Measurements from ENCODE around the gene SPTBN1.

The SPTBN1 gene

DNA sequence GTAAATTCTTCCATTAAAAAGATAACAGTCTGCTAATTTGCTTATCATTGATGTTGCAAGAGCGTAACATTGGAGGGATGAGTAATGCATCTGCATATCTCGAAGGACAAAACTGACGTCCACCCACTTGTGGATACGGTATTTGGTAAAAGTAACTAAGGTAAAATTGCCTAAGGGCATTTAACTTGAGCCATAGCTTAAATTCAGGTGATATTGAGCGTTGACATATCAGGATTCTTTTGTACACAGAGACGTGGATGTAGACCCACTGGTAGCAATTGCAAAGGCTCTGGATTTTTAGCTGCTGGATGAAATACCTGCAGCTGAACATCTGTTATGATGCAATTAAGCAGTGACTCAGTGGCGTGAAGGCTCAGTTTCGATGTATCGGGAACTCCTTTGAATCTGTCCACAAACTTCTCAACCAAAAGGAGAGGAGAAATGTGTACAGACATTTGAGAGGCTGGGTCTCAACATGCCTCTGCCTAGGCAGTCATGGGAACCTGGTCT is 119.3 kb downstream of the SPTBN1 start:
- DNase-seq (ENCODE audit: extremely low spot score), result no peak
- TF ChIP-seq ZNF384 (IDR thresholded peaks at IDR 0.05) (no peak), FOXK2 (IDR thresholded peaks at IDR 0.05) (no peak), FOXA1 (IDR thresholded peaks at IDR 0.05) (no peak), SP1 (IDR thresholded peaks at IDR 0.05) (no peak), SUZ12 (IDR thresholded peaks at IDR 0.05) (no peak), L3MBTL2 (conservative IDR thresholded peaks at IDR 0.05) (no peak), BHLHE40 (IDR thresholded peaks at IDR 0.05; ENCODE audit: borderline replicate concordance) (no peak), CTBP1 (IDR thresholded peaks at IDR 0.05; ENCODE audit: borderline replicate concordance) (no peak), TARDBP (IDR thresholded peaks at IDR 0.05) (no peak), ELF4 (IDR thresholded peaks at IDR 0.05) (no peak)
- ChIA-PET POLR2A (interaction anchor here (7.0 kb wide), 1 partner anchor 17 kb away, joined by 66 read pairs; no protein-coding TSS in a partner anchor), CTCF (no interaction called here)

DNA sequence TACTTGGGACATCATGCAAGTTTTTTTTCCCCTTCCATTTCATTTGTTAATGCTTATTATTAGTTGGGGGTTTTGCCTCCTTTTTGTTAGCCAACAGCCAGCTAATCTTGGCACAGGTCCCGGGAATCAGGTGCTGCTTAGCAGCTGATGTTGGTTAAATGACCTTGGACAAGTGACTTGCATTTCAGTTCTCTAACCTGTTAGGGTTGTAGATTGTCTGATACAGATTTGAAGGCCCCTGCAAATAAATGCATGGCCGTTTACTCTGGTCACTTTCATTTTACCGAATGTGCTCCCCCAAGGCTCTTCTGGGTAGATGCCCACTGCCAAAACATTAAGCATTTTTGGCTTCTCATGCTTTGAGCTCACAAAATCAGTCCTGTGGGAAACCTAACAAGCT is 120.9 kb downstream of the SPTBN1 start:
- POLR2A ChIA-PET, result no interaction called here
- TF ChIP-seq BHLHE40 (IDR thresholded peaks at IDR 0.05; ENCODE audit: borderline replicate concordance) (no peak), LEF1 (IDR thresholded peaks at IDR 0.05; ENCODE audit: borderline replicate concordance) (no peak), FOXM1 (IDR thresholded peaks at IDR 0.05; ENCODE audit: borderline replicate concordance) (no peak)
- TF ChIP-seq, protein P1, sequence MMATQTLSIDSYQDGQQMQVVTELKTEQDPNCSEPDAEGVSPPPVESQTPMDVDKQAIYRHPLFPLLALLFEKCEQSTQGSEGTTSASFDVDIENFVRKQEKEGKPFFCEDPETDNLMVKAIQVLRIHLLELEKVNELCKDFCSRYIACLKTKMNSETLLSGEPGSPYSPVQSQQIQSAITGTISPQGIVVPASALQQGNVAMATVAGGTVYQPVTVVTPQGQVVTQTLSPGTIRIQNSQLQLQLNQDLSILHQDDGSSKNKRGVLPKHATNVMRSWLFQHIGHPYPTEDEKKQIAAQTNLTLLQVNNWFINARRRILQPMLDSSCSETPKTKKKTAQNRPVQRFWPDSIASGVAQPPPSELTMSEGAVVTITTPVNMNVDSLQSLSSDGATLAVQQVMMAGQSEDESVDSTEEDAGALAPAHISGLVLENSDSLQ (IDR thresholded peaks at IDR 0.05), result no peak
- no peak for DNase-seq (ENCODE audit: extremely low spot score)
- CTCF ChIA-PET, result no interaction called here

DNA sequence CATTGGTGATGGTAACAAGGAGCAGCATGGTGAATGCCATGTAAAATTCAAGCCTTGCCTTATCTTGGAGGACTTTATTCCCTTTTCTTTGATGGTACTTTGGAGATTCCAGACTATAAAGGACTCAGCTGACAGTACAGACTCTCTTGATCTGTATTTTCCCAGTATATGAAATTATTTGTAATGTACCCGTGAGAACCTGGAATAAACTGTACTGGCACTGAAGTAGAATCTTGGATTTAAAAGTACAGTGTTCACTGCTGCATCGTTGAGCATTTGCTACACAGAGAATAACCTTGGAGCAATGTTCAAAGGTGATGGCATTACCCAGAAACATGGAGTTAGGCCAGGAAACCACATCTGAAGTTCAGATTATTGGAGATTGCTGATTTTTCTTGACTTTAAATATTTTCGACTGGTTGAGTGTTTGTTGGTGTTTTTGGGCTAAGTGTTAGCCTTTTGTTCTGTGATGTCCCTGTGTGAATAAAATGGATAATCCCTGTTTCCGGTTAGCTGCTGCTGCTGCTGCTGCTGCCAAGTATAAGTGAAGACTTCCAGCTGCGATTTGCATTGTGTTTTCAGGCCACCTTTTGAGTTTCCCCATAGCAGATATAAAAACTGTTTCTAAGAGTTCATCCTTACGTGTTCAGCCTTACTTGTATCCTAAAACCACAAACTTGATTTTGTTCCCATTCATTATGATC is 122.0 kb downstream of the SPTBN1 start:
- DNase-seq (ENCODE audit: extremely low spot score), result no peak
- ChIA-PET POLR2A (no interaction called here), CTCF (no interaction called here)
- TF ChIP-seq ARNT (IDR thresholded peaks at IDR 0.05) (no peak), FOXM1 (IDR thresholded peaks at IDR 0.05; ENCODE audit: borderline replicate concordance) (no peak), NFRKB (IDR thresholded peaks at IDR 0.05) (no peak), HDGF (IDR thresholded peaks at IDR 0.05; ENCODE audit: borderline replicate concordance) (no peak), SUZ12 (IDR thresholded peaks at IDR 0.05) (no peak), CTBP1 (IDR thresholded peaks at IDR 0.05; ENCODE audit: borderline replicate concordance) (no peak), FOXK2 (IDR thresholded peaks at IDR 0.05) (no peak)

DNA sequence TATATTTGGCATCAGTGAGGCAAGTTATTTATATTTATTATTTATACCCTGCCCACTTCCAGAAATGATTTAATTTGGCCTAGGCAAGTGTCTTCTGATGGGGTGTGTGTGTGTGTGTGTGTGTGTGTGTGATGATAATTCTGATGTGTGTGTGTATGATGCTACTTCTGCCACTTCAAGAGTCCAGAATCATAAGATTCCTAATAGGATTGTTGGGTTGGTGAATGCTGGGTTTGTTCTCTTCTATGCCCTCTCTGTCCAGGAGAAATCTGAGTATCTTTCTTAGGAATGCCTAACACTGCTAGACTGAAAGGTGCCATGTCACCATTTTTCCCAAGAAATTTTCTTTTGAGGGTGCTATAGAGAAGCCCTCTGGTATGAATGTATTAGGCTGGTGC is 122.5 kb downstream of the SPTBN1 start:
- ChIA-PET POLR2A (no interaction called here), CTCF (no interaction called here)
- no peak for DNase-seq (ENCODE audit: extremely low spot score)
- TF ChIP-seq HDGF (IDR thresholded peaks at IDR 0.05; ENCODE audit: borderline replicate concordance), result no peak
- no peak for TF ChIP-seq BHLHE40 (IDR thresholded peaks at IDR 0.05; ENCODE audit: borderline replicate concordance)
- TF ChIP-seq SP1 (IDR thresholded peaks at IDR 0.05), result no peak
- no peak for TF ChIP-seq SUZ12 (IDR thresholded peaks at IDR 0.05)
- TF ChIP-seq FOXM1 (IDR thresholded peaks at IDR 0.05; ENCODE audit: borderline replicate concordance), result no peak
- no peak for TF ChIP-seq ELF4 (IDR thresholded peaks at IDR 0.05)
- TF ChIP-seq ZNF384 (IDR thresholded peaks at IDR 0.05), result no peak
- TF ChIP-seq NFRKB (IDR thresholded peaks at IDR 0.05), result no peak
- TF ChIP-seq L3MBTL2 (conservative IDR thresholded peaks at IDR 0.05), result no peak
- TF ChIP-seq FOXA1 (IDR thresholded peaks at IDR 0.05), result no peak
- no peak for TF ChIP-seq LEF1 (IDR thresholded peaks at IDR 0.05; ENCODE audit: borderline replicate concordance)
- TF ChIP-seq CTBP1 (IDR thresholded peaks at IDR 0.05; ENCODE audit: borderline replicate concordance), result no peak
- TF ChIP-seq FOXK2 (IDR thresholded peaks at IDR 0.05), result no peak
- TF ChIP-seq, protein P1 (IDR thresholded peaks at IDR 0.05), result no peak
- no peak for TF ChIP-seq TARDBP (IDR thresholded peaks at IDR 0.05)

DNA sequence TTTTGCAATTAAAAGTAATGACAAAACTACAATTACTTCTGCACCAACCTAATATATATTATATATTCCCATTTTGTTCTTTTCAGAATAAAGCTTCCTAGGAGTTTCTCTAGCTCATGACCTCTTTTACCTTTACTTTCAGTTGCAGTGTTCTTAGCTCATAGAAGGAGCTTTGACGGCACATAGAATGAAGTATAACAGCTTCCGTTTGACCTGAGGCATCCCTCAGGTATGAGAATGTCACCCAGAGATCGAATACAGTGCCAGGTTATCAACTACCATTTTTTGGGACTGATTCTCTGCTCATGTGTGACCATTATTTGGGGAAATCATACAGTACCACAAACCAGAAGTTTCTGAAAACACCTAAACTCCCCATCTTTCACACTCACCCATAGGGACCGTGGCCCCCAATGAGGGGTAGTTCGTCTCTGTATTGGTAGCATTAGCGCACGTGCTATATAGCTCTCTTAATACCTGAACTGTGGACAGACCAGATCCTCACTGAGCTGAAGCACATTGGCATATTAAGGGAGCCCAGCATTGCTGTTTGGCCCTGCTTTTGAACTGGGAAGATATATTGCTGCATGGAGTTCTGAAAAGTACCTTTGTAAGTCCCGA is 123.0 kb downstream of the SPTBN1 start:
- no peak for TF ChIP-seq TARDBP (IDR thresholded peaks at IDR 0.05)
- TF ChIP-seq L3MBTL2 (conservative IDR thresholded peaks at IDR 0.05), result no peak
- TF ChIP-seq, protein P1 (IDR thresholded peaks at IDR 0.05), result no peak
- no peak for TF ChIP-seq ARNT (IDR thresholded peaks at IDR 0.05)
- TF ChIP-seq BHLHE40 (IDR thresholded peaks at IDR 0.05; ENCODE audit: borderline replicate concordance), result no peak
- TF ChIP-seq FOXM1 (IDR thresholded peaks at IDR 0.05; ENCODE audit: borderline replicate concordance), result no peak
- no peak for TF ChIP-seq SP1 (IDR thresholded peaks at IDR 0.05)
- no peak for TF ChIP-seq FOXA1 (IDR thresholded peaks at IDR 0.05)
- TF ChIP-seq CTBP1 (IDR thresholded peaks at IDR 0.05; ENCODE audit: borderline replicate concordance), result no peak
- no peak for TF ChIP-seq FOXK2 (IDR thresholded peaks at IDR 0.05)
- no peak for TF ChIP-seq ELF4 (IDR thresholded peaks at IDR 0.05)
- no peak for TF ChIP-seq LEF1 (IDR thresholded peaks at IDR 0.05; ENCODE audit: borderline replicate concordance)
- TF ChIP-seq ZNF384 (IDR thresholded peaks at IDR 0.05), result no peak
- no peak for TF ChIP-seq HDGF (IDR thresholded peaks at IDR 0.05; ENCODE audit: borderline replicate concordance)
- TF ChIP-seq SUZ12 (IDR thresholded peaks at IDR 0.05), result no peak
- no peak for TF ChIP-seq NFRKB (IDR thresholded peaks at IDR 0.05)
- DNase-seq (ENCODE audit: extremely low spot score), result no peak
- ChIA-PET POLR2A (no interaction called here), CTCF (no interaction called here)

All from HEK293T (cell line).